ENCODE measurements around the gene SLC41A3.
"Not testable (repeated sequence)": the region's sequence is repeated elsewhere in the genome, so short reads cannot be mapped to it uniquely, and the experiment has no call there.

The SLC41A3 gene

DNA sequence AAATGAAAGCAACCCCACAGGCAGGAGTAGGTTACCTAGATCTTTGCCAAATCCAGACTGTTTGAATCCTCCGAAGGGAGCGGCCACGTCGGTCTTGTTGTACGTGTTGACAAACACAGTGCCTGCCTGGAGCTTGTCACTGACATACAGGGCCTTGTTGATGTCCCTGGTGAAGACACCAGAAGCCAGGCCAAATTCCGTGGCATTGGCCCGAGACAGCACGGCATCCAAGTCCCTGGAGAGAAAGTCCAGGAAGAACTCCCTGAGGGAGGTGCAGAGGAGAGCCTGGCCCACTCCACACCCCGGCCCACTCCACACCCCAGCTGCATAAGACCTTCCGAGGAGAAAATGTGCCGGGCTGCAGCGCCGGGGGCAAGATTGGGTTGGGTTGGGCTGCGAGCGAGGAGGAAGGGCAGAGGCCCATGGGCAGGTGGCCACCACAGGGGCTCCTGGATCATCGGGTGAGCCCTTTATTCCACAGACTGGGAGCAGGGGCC is 21.8 kb upstream of the SLC41A3 start:
- H3K4me3 Mint-ChIP-seq = no peak overlapping the region
- no peak for DNase-seq
- H3K27me3 Mint-ChIP-seq = peaks cover 4 to 7% of the 10 kb centered on the region in 2 donors
- no peaks in the 10 kb centered on the region for H3K36me3 Mint-ChIP-seq
- no peaks in the 10 kb centered on the region for H3K4me1 Mint-ChIP-seq
- no peaks in the 10 kb centered on the region for H3K9me3 Mint-ChIP-seq
- no peak for ATAC-seq (replicated peaks)
- H3K27ac Mint-ChIP-seq = no peak overlapping the region

DNA sequence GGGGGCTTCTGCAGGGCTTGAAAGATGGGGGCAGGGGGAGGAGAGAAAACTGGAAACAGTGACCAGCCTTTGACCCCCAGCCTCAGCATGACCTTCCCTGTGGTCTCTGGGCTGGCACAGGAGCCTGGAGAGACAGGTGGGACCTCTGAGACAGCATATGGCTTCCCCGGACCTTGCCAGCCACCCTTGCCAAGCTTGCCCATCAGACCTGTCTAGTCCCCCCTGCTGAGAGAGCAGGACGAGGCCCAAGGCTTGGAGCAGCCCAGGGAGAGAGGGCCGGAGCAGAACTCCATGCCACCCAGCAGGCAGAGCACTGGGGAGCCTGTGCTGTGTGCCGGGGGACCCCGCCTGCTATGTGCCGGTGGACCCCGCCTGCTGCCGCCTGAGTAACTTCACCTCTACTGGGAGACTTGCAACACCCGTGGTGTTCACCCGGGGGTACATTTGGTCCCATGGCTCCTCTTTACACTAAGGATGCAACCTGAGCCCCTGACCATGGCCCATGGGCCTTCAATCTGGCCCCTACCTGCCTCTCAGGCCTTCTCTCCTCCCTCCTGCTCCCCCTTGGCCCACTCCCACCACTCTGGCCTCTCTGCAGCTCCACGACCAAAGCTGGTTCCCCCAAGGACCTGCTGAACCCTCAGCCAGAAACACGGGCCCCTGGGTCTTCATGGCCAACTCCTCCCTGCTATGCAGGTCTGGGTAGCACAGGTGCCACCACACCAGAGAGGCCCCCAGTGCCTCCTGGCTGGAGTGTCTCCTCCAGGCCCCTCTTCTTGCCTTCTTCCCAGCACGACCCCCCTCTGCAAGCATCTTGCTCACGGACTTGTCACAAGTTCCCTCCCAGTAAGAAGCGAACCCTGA is 21.1 kb upstream of the SLC41A3 start:
- ATAC-seq (replicated peaks) = no peak
- peaks cover 4 to 7% of the 10 kb centered on the region in 2 donors for H3K27me3 Mint-ChIP-seq
- no peak for DNase-seq
- H3K4me1 Mint-ChIP-seq = no peaks in the 10 kb centered on the region
- H3K27ac Mint-ChIP-seq = no peak overlapping the region
- no peaks in the 10 kb centered on the region for H3K36me3 Mint-ChIP-seq
- no peaks in the 10 kb centered on the region for H3K9me3 Mint-ChIP-seq
- H3K4me3 Mint-ChIP-seq = no peak overlapping the region

DNA sequence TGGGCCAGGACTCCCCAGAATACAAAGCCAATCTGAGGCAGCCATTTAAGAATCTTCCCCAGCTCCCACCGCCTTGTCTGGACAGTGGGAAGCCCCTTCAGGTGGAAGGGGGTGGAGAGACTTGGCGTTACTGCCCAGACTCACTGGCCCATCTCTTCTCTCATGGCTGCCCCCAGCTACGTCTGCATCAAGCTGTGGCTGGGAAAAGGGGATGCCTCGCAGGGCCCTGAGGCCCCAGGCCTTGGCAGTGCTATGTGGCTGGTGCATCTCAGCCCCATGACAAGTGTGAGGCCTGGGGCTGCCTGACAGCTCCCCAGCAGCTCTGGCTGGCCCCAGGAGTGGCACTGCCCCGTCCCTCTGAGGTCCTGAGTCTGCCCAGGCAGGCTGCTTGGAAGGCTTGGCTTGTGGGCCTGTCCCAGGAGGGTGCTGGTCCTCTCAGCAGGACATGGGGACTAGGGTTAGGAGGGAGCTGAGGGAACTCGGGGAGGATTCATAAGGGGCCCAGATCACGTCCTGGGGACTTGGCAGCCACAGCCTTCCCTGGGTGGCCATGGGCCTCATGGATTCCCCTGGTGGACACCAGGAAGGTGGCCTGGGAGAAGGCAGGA is 20.2 kb upstream of the SLC41A3 start:
- H3K9me3 Mint-ChIP-seq = no peaks in the 10 kb centered on the region
- H3K36me3 Mint-ChIP-seq = no peaks in the 10 kb centered on the region
- ATAC-seq (replicated peaks) = no peak
- no peak overlapping the region for H3K27ac Mint-ChIP-seq
- H3K4me1 Mint-ChIP-seq = no peaks in the 10 kb centered on the region
- DNase-seq = no peak
- peaks cover 4 to 7% of the 10 kb centered on the region in 2 donors for H3K27me3 Mint-ChIP-seq
- H3K4me3 Mint-ChIP-seq = no peak overlapping the region

DNA sequence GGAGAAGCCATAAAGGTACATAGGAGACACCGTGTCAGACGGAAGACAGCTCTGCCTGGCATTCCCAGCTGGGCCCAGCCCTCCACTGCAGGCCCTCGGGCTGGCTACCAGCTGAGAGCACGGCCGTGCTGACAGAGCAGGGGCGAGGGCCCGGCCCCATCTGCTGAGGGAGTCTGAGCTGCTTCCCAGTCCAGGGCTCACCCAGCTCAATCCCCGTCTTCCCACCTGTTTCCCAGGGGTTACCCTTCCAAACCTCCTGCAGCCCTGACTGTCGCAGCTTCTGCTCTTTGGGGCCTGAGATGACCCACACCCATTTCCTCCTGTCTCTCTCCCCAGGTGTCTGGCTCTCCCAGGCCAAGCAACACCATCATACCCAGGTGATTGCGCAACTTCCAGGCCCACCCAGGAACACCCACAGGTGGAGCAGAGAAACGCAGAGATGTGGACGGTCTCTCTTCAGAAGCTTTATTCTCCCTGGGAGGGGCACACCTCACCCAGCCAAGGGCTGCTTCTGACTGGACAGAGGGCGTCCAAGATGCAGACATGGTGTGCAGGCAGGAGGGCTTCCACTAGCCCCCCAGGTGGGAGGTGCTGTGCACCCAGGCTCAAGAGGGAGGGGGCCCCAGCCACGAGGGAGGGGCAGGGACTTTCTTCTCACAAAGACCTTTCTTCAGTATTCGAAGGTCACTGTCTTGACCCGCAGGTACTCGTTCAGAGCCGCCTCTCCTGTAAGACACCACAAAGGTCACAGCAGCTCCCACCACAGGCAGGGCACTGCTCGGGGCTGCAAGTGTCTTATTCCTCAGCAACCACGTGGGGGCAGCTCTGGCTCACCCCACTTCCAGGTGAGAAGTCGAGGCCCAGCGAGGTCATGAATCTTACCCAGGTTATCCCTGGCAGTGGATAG is 19.4 kb upstream of the SLC41A3 start:
- no peaks in the 10 kb centered on the region for H3K4me1 Mint-ChIP-seq
- no peaks in the 10 kb centered on the region for H3K36me3 Mint-ChIP-seq
- H3K9me3 Mint-ChIP-seq = no peaks in the 10 kb centered on the region
- ATAC-seq (replicated peaks) = no peak
- DNase-seq = no peak
- no peak overlapping the region for H3K27ac Mint-ChIP-seq
- peaks cover 4 to 7% of the 10 kb centered on the region in 2 donors for H3K27me3 Mint-ChIP-seq
- H3K4me3 Mint-ChIP-seq = no peak overlapping the region

DNA sequence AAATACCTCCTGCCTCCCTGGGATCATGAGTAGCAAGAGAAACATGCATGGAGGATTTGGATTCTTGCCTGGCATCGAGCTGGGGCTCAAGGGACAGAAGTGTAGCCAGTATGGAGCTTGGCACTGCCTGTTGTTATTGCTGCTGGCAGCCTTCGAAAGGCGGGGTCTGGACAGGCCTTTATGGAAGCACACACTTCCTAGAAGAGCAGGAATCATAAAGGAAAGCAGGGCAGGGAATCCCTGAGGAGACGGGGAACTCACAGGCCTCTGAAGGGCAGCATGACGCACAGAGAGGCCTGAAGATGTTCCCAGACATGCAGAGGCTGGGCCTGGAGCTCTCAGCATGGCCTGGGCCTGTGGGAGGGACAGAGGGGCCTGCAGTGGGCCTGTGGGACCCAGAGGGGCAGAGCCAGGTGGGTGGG is 18.6 kb upstream of the SLC41A3 start:
- H3K9me3 Mint-ChIP-seq = peaks cover 1 to 3% of the 10 kb centered on the region in 2 donors
- DNase-seq = no peak
- H3K27ac Mint-ChIP-seq = no peak overlapping the region
- no peak overlapping the region for H3K4me3 Mint-ChIP-seq
- H3K4me1 Mint-ChIP-seq = no peaks in the 10 kb centered on the region
- H3K36me3 Mint-ChIP-seq = no peaks in the 10 kb centered on the region
- ATAC-seq (replicated peaks) = no peak
- peaks cover 4 to 7% of the 10 kb centered on the region in 2 donors for H3K27me3 Mint-ChIP-seq

DNA sequence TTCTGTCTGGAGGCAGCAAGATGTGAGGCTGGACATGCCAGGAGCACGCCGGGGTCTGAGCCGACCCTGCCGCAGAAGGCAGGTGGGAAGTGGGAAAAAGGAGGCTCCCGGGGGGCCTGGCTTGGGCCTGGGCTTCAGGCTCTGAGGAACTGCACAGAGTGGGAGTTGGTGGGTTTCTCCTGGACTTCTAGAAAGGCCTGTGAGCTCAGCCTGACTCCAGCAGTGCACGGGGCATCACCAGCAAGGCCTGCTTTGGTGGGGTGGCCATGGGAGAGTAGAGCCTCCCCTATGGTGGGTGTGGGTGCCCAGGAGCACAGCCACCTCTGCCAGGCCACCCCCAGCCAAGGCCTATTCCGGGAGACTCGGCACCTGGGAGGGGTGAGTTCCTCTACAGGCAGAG is 18.1 kb upstream of the SLC41A3 start:
- H3K27ac Mint-ChIP-seq = no peak overlapping the region

DNA sequence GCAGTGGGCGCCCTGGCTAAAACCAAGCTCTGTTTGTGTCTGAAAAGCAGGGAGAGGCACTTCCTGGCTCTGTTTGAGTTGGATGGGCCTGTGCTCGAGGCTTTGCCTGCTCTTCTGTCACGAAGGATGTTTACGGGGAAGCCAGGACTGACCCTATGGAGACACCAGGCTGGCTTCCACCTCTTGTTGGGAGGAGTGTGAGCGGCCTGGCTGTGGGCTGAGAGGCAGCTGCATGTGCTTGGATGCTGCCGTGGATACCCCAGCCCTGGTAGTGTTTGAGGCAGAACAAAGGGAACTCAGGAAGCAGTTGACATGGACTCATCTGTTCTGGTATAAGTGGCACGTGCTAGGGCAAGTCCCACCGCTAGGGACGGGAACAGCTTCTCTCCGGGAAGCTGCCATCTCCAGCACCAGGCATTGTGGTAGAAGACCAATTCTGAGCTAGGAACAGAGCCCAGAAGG is 17.6 kb upstream of the SLC41A3 start:
- Mint-ChIP-seq H3K27ac (no peak overlapping the region), H3K36me3 (no peaks in the 10 kb centered on the region), H3K4me3 (no peak overlapping the region), H3K27me3 (peaks cover 4 to 7% of the 10 kb centered on the region in 2 donors), H3K4me1 (no peaks in the 10 kb centered on the region), H3K9me3 (peaks cover 4 to 5% of the 10 kb centered on the region in 2 donors)
- DNase-seq (no peak), ATAC-seq (replicated peaks) (no peak)

More for the DNA sequence above, 18.1 kb upstream of the SLC41A3 start:
- Mint-ChIP-seq H3K4me3 (no peak overlapping the region), H3K27me3 (peaks cover 4 to 7% of the 10 kb centered on the region in 2 donors), H3K9me3 (peaks cover 1 to 5% of the 10 kb centered on the region in 2 donors), H3K36me3 (no peaks in the 10 kb centered on the region), H3K4me1 (no peaks in the 10 kb centered on the region)
- no peak for DNase-seq
- no peak for ATAC-seq (replicated peaks)

DNA sequence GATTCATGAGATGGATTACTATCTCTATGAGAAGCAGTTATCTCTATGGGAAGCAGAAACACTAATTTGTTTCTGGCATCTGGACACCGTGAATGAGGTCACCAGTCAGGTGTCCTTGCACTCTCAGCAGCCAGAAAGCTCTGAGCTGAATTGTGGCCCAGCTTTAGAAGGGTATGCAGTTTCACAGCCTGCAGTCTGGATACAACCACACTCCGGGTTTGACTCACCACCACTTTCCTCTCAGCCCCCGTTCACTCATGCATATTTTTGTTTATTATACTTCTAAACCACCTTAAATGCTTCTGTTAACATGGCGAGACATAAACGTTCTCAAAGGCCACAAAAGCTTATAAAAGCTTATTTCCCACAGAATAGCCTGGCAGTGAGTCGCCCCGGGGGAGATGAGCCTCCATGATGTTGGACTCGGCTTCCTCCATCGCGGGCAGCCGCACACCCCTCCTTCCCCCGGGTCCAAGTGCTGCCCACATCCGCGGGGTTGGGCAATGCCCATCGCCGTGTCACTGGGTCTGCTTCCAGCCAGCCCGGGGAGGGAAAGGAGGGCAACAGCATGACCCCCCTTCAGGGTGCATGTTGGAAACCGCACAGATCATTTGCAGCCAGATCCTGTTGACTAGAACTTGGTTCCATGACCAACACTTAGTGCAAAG is 16.8 kb upstream of the SLC41A3 start:
- Mint-ChIP-seq H3K4me1 (no peaks in the 10 kb centered on the region), H3K4me3 (no peak overlapping the region), H3K27me3 (peaks cover 4 to 7% of the 10 kb centered on the region in 2 donors), H3K9me3 (peaks cover 4 to 6% of the 10 kb centered on the region in 2 donors), H3K36me3 (no peaks in the 10 kb centered on the region), H3K27ac (no peak overlapping the region)
- ATAC-seq (replicated peaks) (peak in 1 of 2 donors; percentile 45), DNase-seq (no peak)

DNA sequence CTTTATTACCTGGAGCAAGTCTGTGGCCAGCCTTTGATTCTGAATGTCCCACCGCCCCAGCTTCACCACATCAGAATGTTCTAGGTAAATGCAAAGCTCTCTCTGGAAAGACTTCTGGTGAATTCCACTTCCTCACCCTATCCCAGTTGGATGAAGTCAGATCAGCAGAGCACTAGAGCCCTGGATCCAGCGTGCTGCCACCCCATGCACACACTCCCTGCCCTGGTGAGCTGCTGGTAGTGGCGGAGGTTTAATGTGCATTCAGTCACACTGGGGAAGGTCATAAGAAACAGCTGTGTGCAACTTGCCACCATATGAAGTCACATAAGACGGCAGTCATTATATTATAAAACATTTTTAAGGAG is 16.3 kb upstream of the SLC41A3 start:
- H3K4me3 Mint-ChIP-seq = no peak overlapping the region

DNA sequence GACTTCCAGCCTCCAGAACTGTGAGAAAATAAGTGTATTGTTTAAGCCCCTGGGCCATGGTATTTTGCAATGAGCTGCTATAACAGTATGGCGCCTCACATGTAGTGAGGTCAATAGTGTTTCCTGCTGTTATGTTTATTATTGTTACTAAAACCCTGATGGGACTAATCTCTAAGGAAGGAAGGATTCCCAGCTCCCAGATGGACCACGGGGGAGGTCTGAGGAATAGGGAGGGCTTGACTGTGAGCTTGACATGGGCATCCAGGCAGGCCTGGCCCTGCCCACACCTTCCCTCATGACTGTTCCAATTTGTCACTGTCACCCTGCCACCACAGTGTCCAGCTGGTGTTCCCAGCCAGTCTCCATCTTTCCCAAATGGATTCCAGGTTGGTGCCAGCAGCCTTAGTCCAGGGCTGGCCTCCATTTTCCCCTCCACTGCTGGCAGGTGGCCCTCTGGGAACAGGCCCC is 14.5 kb upstream of the SLC41A3 start:
- H3K27me3 Mint-ChIP-seq = peaks cover 4 to 7% of the 10 kb centered on the region in 2 donors
- H3K9me3 Mint-ChIP-seq = peaks cover 13 to 17% of the 10 kb centered on the region in 2 donors
- no peaks in the 10 kb centered on the region for H3K4me1 Mint-ChIP-seq
- no peak overlapping the region for H3K4me3 Mint-ChIP-seq
- peaks cover 3 to 7% of the 10 kb centered on the region in 2 donors for H3K36me3 Mint-ChIP-seq
- ATAC-seq (replicated peaks) = no peak
- no peak overlapping the region for H3K27ac Mint-ChIP-seq
- DNase-seq = no peak

More for the DNA sequence above, 16.3 kb upstream of the SLC41A3 start:
- peaks cover 4 to 7% of the 10 kb centered on the region in 2 donors for H3K27me3 Mint-ChIP-seq
- ATAC-seq (replicated peaks) (no peak), DNase-seq (no peak)
- no peaks in the 10 kb centered on the region for H3K36me3 Mint-ChIP-seq
- H3K4me1 Mint-ChIP-seq = no peaks in the 10 kb centered on the region
- no peak overlapping the region for H3K27ac Mint-ChIP-seq
- H3K9me3 Mint-ChIP-seq = peaks cover 8 to 9% of the 10 kb centered on the region in 2 donors

DNA sequence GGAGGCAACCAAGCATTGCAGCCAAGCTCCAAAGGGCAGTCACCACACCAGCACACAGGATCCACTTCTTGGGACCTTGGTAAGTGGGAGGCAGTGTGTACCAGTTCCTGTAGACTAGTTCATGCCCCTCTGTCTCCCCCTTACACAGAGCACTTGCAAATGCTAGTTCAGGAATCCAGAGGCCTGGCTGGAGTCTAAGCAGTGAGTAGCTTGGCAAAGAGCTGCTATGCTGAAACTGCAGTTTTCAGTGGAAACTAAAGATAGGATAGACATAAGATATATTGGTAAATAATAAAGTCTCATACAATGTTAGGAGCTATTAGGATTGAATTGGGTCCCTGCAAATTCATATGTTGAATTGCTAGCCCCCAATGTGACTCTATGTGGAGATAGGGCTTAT is 13.9 kb upstream of the SLC41A3 start:
- H3K4me1 Mint-ChIP-seq = no peaks in the 10 kb centered on the region
- H3K27ac Mint-ChIP-seq = no peak overlapping the region
- peaks cover 4 to 7% of the 10 kb centered on the region in 2 donors for H3K27me3 Mint-ChIP-seq
- no peak for DNase-seq
- no peak for ATAC-seq (replicated peaks)
- peaks cover 13 to 17% of the 10 kb centered on the region in 2 donors for H3K9me3 Mint-ChIP-seq
- H3K36me3 Mint-ChIP-seq = peaks cover 3 to 7% of the 10 kb centered on the region in 2 donors
- no peak overlapping the region for H3K4me3 Mint-ChIP-seq

DNA sequence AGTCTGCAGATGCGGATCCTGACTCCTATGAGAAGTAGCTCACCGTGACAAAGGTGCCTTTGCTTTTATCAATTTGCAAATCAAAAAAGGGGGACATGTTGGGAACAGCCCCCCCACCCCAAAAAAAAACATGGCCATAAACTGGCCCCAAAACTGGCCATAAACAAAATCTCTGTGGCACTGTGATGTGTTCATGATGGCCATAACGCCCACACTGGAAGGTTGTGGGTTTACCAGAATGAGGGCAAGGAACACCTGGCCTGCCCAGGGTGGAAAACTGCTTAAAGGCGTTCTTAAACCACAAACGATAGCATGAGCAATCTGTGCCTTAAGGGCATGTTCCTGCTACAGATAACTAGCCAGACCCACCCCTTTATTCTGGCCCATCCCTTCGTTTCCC is 12.3 kb upstream of the SLC41A3 start:
- H3K4me3 Mint-ChIP-seq; H3K27ac Mint-ChIP-seq; H3K4me1 Mint-ChIP-seq; ATAC-seq (replicated peaks); DNase-seq; H3K27me3 Mint-ChIP-seq: not testable (repeated sequence)
- peaks cover 21 to 22% of the 10 kb centered on the region in 2 donors for H3K9me3 Mint-ChIP-seq
- H3K36me3 Mint-ChIP-seq = peaks cover 7 to 16% of the 10 kb centered on the region in 2 donors

DNA sequence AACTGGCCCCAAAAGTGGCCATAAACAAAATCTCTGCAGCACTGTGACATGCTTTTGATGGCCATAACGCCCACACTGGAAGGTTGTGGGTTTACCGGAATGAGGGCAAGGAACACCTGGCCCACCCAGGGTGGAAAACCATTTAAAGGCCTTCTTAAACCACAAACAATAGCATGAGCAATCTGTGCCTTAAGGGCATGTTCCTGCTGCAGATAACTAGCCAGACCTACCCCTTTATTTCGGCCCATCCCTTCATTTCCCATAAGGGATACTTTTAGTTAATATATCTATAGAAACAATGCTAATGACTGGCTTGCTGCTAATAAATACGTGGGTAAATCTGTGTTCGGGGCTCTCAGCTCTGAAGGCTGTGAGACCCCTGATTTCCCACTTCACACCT is 8.2 kb upstream of the SLC41A3 start:
- peaks cover 16 to 21% of the 10 kb centered on the region in 2 donors for H3K9me3 Mint-ChIP-seq
- H3K27me3 Mint-ChIP-seq; H3K4me3 Mint-ChIP-seq; ATAC-seq (replicated peaks); DNase-seq; H3K27ac Mint-ChIP-seq; H3K4me1 Mint-ChIP-seq: not testable (repeated sequence)
- peaks cover 12 to 22% of the 10 kb centered on the region in 2 donors for H3K36me3 Mint-ChIP-seq

Data from stimulated activated naive B cell treated with anti-CD40 and anti-IgM and Interleukin-4, amounts not matched to agents 10 μg/mL and 1 μg/mL and 100 μg/mL, for 72 hours (primary cell).